HepG2 (cell line): ENCODE data around the gene SCAMP3. TPM values are rescaled to one million over a fixed set of nuclear protein-coding genes. Genes with fewer than 3 reads are reported as not detected.

Experiments
- AGO1 ChIP-seq: fragments of 200-400 bp; formaldehyde crosslinking; IDR thresholded peaks from 2 replicates; pipeline ENCODE4 v1.6.1; 2017; ENCODE audit warnings: mild to moderate bottlenecking, low read depth, low read length, moderate library complexity; ENCODE audit not compliant: poor library complexity, severe bottlenecking
- KLF6 ChIP-seq: IDR thresholded peaks from 2 replicates; pipeline ENCODE4 v1.8.0; 2016; ENCODE audit warnings: missing biosample characterization, missing genetic modification reagents
- MBD4 ChIP-seq: IDR thresholded peaks from 2 replicates; pipeline ENCODE4 v1.6.1; 2012; ENCODE audit warnings: low read length, inconsistent platforms, borderline replicate concordance
- MXI1 ChIP-seq: IDR thresholded peaks from 3 replicates; pipeline ENCODE4 v1.6.1; 2012; ENCODE audit warnings: low read depth, low read length, inconsistent platforms, borderline replicate concordance
- RAD51 ChIP-seq: fragments of 450-650 bp; IDR thresholded peaks from 2 replicates; pipeline ENCODE4 v1.6.1; 2016; ENCODE audit warnings: borderline replicate concordance
- SIN3A ChIP-seq: IDR thresholded peaks from 2 replicates; pipeline ENCODE4 v1.6.1; 2011; ENCODE audit warnings: low read depth, mild to moderate bottlenecking, control low read depth, low read length, borderline replicate concordance
- SKI ChIP-seq: fragments of 450-650 bp; IDR thresholded peaks from one replicate; pipeline ENCODE4 v1.6.1; 2018; ENCODE audit warnings: mild to moderate bottlenecking; ENCODE audit not compliant: partially characterized antibody
- SMC3 ChIP-seq: IDR thresholded peaks from 2 replicates; pipeline ENCODE4 v1.6.1; 2011; ENCODE audit warnings: low read length, improper control_type of control experiment
- TCF7L2 ChIP-seq: IDR thresholded peaks from 2 replicates; pipeline ENCODE4 v1.6.1; 2011; ENCODE audit warnings: mild to moderate bottlenecking, low read depth, low read length, moderate library complexity
- ZFP1 ChIP-seq: IDR thresholded peaks from 2 replicates; pipeline ENCODE4 v1.6.1; 2016
- ZNF34 ChIP-seq: sonication (generic); formaldehyde crosslinking; IDR thresholded peaks from 2 replicates; pipeline ENCODE4 v1.4.0; 2020; ENCODE audit warnings: mild to moderate bottlenecking, missing genetic modification reagents, borderline replicate concordance
- ZNF432 ChIP-seq: sonication (generic); formaldehyde crosslinking; IDR thresholded peaks from 2 replicates; pipeline ENCODE4 v1.5.0; 2020; ENCODE audit warnings: missing genetic modification reagents, mild to moderate bottlenecking, borderline replicate concordance
- ZNF687 ChIP-seq: sonication (generic); formaldehyde crosslinking; IDR thresholded peaks from 2 replicates; pipeline ENCODE4 v1.5.1; 2020; ENCODE audit warnings: mild to moderate bottlenecking, missing genetic modification reagents, moderate library complexity
- ZNF724P ChIP-seq: sonication (generic); formaldehyde crosslinking; IDR thresholded peaks from 2 replicates; pipeline ENCODE4 v1.8.0; 2022; ENCODE audit warnings: missing genetic modification reagents, borderline replicate concordance
- ZNF780A ChIP-seq: sonication (generic); formaldehyde crosslinking; IDR thresholded peaks from 2 replicates; pipeline ENCODE4 v1.8.0; 2022; ENCODE audit warnings: mild to moderate bottlenecking, missing genetic modification reagents, moderate library complexity
- ZNF784 ChIP-seq: sonication (generic); formaldehyde crosslinking; IDR thresholded peaks from 2 replicates; pipeline ENCODE4 v1.5.1; 2020; ENCODE audit warnings: missing genetic modification reagents, mild to moderate bottlenecking, borderline replicate concordance
- ZSCAN21 ChIP-seq: sonication (generic); formaldehyde crosslinking; IDR thresholded peaks from 2 replicates; pipeline ENCODE4 v1.8.0; 2022; ENCODE audit warnings: mild to moderate bottlenecking, missing genetic modification reagents, moderate library complexity, borderline replicate concordance
- polyA plus RNA-seq, 8 experiments: library from polyadenylated mRNA; depleted of rRNA in 3 of 8; stranded (reverse) in 7 of 8; unstranded in 1 of 8; fragments of >200 nt; fragmentation: Illumina TruSeq in 4 of 8; extraction: Trizol in 4 of 8; gene quantifications; 2 replicates each; pipeline versions ENCODE4 v1.2.1 to v1.2.3, GENCODE V29; 2011 to 2016; ENCODE audit warnings: low read depth in 4 of 8, missing spikeins in 1 of 8, mixed read lengths in 1 of 8; ENCODE audit not compliant: insufficient read depth in 1 of 8
- total RNA-seq, 5 experiments: library from RNA; depleted of rRNA; stranded (reverse); fragments of >200 nt; fragmentation: Illumina TruSeq; extraction: Trizol; gene quantifications; 2 replicates each; pipeline ENCODE4 v1.2.3, GENCODE V29; 2016; ENCODE audit warnings: low read depth in 1 of 5
- TF ChIP-seq, protein P1 (sequence below): IDR thresholded peaks from 2 replicates; pipeline ENCODE4 v1.6.1; 2018; ENCODE audit warnings: missing genetic modification reagents, mild to moderate bottlenecking, missing compliant biosample characterization
- TF ChIP-seq, protein P2 (sequence below): sonication (generic); formaldehyde crosslinking; IDR thresholded peaks from 2 replicates; pipeline ENCODE4 v1.5.1; 2020; ENCODE audit warnings: missing genetic modification reagents, mild to moderate bottlenecking, borderline replicate concordance
- TF ChIP-seq, protein P3 (sequence below): sonication (generic); formaldehyde crosslinking; IDR thresholded peaks from 2 replicates; pipeline ENCODE4 v1.5.0; 2020; ENCODE audit warnings: missing genetic modification reagents, mild to moderate bottlenecking, borderline replicate concordance
- TF ChIP-seq, protein P4 (sequence below): sonication (generic); formaldehyde crosslinking; IDR thresholded peaks from 2 replicates; pipeline ENCODE4 v1.4.0; 2020; ENCODE audit warnings: missing genetic modification reagents

The SCAMP3 gene
- total and polyA plus RNA-seq, 2 of the 13 experiments (the other 11 are each of a cell fraction or from before 2014, with no cell fraction given), result 46.8 to 83.3 TPM

DNA sequence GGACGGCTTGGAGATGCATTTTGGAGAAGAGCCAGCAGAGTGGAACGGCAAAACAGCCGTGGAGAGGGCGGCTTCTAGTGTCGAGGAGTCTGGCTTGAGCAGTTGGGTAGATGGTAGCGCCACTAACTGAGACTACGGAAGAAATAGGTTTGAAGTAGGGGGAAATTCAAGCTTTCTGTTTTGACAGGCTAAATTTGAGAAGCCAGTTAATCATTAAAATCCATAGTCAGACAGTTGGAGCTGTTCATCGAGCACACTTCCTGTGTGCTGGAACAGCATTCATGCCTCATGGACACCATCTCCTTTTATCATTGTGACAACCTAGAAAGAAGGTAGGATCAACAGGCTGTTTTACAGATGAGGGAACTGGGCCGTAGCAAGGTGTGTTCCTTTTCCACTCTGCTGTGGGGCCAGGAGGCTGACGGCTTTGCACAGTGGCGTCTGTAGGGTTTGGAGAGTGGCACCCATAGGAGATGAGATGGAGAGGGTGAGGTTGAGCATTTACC is 42.5 kb upstream of the SCAMP3 start (continued):
- TF ChIP-seq AGO1 (no peak), TCF7L2 (no peak), SKI (no peak), ZNF432 (CRISPR knock-in tag) (no peak), ZNF784 (CRISPR knock-in tag) (0 out of 2 replicates have a peak, but pooled peaks have one; percentile 14), RAD51 (no peak), KLF6 (CRISPR knock-in tag) (0 out of 2 replicates have a peak, but pooled peaks have one; percentile 37), MBD4 (no peak), ZNF34 (CRISPR knock-in tag) (0 out of 2 replicates have a peak, but pooled peaks have one; percentile 48), MXI1 (peak; percentile 43; the same call in 1 of the 3 replicates), ZNF780A (CRISPR knock-in tag) (no peak), ZFP1 (CRISPR knock-in tag) (no peak), ZNF724P (CRISPR knock-in tag) (no peak), ZNF687 (CRISPR knock-in tag) (no peak; the same call in 1 of the 2 replicates), SMC3 (no peak), ZSCAN21 (CRISPR knock-in tag) (0 out of 2 replicates have a peak, but pooled peaks have one; percentile 23), SIN3A (peak; percentile 65; the same call in 1 of the 2 replicates)
- TF ChIP-seq, protein P1, sequence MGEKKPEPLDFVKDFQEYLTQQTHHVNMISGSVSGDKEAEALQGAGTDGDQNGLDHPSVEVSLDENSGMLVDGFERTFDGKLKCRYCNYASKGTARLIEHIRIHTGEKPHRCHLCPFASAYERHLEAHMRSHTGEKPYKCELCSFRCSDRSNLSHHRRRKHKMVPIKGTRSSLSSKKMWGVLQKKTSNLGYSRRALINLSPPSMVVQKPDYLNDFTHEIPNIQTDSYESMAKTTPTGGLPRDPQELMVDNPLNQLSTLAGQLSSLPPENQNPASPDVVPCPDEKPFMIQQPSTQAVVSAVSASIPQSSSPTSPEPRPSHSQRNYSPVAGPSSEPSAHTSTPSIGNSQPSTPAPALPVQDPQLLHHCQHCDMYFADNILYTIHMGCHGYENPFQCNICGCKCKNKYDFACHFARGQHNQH (CRISPR knock-in tag), result no peak
- TF ChIP-seq, protein P2, sequence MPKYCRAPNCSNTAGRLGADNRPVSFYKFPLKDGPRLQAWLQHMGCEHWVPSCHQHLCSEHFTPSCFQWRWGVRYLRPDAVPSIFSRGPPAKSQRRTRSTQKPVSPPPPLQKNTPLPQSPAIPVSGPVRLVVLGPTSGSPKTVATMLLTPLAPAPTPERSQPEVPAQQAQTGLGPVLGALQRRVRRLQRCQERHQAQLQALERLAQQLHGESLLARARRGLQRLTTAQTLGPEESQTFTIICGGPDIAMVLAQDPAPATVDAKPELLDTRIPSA (CRISPR knock-in tag), result no peak
- TF ChIP-seq, protein P3, sequence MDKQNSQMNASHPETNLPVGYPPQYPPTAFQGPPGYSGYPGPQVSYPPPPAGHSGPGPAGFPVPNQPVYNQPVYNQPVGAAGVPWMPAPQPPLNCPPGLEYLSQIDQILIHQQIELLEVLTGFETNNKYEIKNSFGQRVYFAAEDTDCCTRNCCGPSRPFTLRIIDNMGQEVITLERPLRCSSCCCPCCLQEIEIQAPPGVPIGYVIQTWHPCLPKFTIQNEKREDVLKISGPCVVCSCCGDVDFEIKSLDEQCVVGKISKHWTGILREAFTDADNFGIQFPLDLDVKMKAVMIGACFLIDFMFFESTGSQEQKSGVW (CRISPR knock-in tag), result no peak
- TF ChIP-seq, protein P4, sequence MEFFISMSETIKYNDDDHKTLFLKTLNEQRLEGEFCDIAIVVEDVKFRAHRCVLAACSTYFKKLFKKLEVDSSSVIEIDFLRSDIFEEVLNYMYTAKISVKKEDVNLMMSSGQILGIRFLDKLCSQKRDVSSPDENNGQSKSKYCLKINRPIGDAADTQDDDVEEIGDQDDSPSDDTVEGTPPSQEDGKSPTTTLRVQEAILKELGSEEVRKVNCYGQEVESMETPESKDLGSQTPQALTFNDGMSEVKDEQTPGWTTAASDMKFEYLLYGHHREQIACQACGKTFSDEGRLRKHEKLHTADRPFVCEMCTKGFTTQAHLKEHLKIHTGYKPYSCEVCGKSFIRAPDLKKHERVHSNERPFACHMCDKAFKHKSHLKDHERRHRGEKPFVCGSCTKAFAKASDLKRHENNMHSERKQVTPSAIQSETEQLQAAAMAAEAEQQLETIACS (CRISPR knock-in tag), result no peak
